Thyroid gland (tissue), 4 donors: ENCODE results near the gene TMEM174.

Source experiments
- POLR2A ChIP-seq, 2 donors: fragments of 450-650 bp; IDR thresholded peaks; one replicate each; pipeline ENCODE4 v1.6.1; 2017; ENCODE audit warnings: antibody characterized with exemption in 2 of 2, mild to moderate bottlenecking in 2 of 2, moderate library complexity in 1 of 2
- TF ChIP-seq, protein P1 (sequence below), 6 experiments: fragments of 200-600 bp in 3 of 6; fragments of 450-650 bp in 3 of 6; sonication (generic) in 3 of 6; IDR thresholded peaks; one replicate each; pipeline ENCODE4 v1.5.1; 2016 to 2019; ENCODE audit warnings: antibody characterized with exemption in 6 of 6, mild to moderate bottlenecking in 2 of 6, inconsistent platforms in 1 of 6, moderate library complexity in 1 of 6

DNA sequence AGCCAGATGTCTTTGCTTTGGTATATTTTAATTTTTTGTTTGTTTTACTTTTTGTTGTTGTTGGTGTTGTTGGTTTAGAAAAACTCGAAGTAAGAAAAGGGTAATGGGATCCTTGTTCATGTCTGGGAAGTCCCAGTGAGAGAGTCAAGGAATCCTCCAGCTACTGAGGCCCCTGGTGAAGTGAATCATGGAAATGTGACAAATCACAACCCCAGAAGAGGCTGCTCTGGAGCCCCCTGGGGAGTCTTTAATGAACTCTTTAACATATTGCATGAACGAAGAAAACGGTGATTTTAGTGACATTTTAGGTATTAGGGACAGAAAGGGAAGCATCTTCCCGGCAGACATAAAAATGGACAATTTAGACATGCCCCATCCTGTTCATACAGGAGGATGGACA lies 41.3 kb downstream of the TMEM174 start:
- TF ChIP-seq, protein P1, sequence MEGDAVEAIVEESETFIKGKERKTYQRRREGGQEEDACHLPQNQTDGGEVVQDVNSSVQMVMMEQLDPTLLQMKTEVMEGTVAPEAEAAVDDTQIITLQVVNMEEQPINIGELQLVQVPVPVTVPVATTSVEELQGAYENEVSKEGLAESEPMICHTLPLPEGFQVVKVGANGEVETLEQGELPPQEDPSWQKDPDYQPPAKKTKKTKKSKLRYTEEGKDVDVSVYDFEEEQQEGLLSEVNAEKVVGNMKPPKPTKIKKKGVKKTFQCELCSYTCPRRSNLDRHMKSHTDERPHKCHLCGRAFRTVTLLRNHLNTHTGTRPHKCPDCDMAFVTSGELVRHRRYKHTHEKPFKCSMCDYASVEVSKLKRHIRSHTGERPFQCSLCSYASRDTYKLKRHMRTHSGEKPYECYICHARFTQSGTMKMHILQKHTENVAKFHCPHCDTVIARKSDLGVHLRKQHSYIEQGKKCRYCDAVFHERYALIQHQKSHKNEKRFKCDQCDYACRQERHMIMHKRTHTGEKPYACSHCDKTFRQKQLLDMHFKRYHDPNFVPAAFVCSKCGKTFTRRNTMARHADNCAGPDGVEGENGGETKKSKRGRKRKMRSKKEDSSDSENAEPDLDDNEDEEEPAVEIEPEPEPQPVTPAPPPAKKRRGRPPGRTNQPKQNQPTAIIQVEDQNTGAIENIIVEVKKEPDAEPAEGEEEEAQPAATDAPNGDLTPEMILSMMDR (IDR thresholded peaks at IDR 0.05): no peak
- no peak for TF ChIP-seq POLR2A (IDR thresholded peaks at IDR 0.05)
